Activated T-helper 17 cell treated with anti-CD3 and anti-CD28 coated beads, Interleukin-2, amount 50 U/mL, for 72 hours (primary cell): Measurements from ENCODE around the gene ARHGAP1. TPM values are rescaled to one million over a fixed set of nuclear protein-coding genes. Genes with fewer than 3 reads are reported as not detected.

Experiments
- ATAC-seq: fragments of 150-1000 bp; cut with Tn5 transposase; replicated peaks from 2 replicates; pipeline ENCODE4 v1.10.0; 2021; ENCODE audit warnings: mild to moderate bottlenecking, moderate library complexity
- H3K27ac Mint-ChIP-seq: one replicate; pipeline ENCODE4 v1.8.0; 2022; ENCODE audit warnings: mixed read lengths
- H3K27me3 Mint-ChIP-seq: one replicate; pipeline ENCODE4 v1.8.0; 2022; ENCODE audit warnings: mixed read lengths
- H3K36me3 Mint-ChIP-seq: one replicate; pipeline ENCODE4 v1.8.0; 2022; ENCODE audit warnings: low read depth, mild to moderate bottlenecking, mixed read lengths
- H3K4me1 Mint-ChIP-seq: one replicate; pipeline ENCODE4 v1.8.0; 2022; ENCODE audit warnings: mixed read lengths
- H3K4me3 Mint-ChIP-seq: one replicate; pipeline ENCODE4 v1.8.0; 2022; ENCODE audit warnings: mild to moderate bottlenecking, mixed read lengths
- H3K9me3 Mint-ChIP-seq: one replicate; pipeline ENCODE4 v1.8.0; 2022; ENCODE audit warnings: mixed read lengths
- total RNA-seq, 2 donors: library from RNA; stranded (reverse); gene quantifications; one replicate each; pipeline ENCODE4 v1.2.3, GENCODE V29; 2022

ARHGAP1 gene
- total RNA-seq, 2 donors from 2014 or later: 43.5 to 49.6 TPM

- Mint-ChIP-seq H3K27ac (no peak overlapping the region), H3K9me3 (no peaks in the 10 kb centered on the region), H3K4me1 (peaks cover 5% of the 10 kb centered on the region), H3K36me3 (peaks cover 81% of the 10 kb centered on the region), H3K4me3 (no peak overlapping the region), H3K27me3 (no peaks in the 10 kb centered on the region)
- no peak for ATAC-seq
These were observed 60.2 kb downstream of the ARHGAP1 start for GRCh38 chr11:46640036-46640788.

- Mint-ChIP-seq H3K9me3 (no peaks in the 10 kb centered on the region), H3K36me3 (peaks cover 74% of the 10 kb centered on the region), H3K27ac (peak overlapping the region; percentile 12), H3K27me3 (no peaks in the 10 kb centered on the region), H3K4me1 (peaks cover 5% of the 10 kb centered on the region), H3K4me3 (no peak overlapping the region)
- no peak for ATAC-seq
These were observed 61.1 kb downstream of the ARHGAP1 start for GRCh38 chr11:46639197-46639839.

- no peak for ATAC-seq
- no peak overlapping the region for H3K4me3 Mint-ChIP-seq
- H3K36me3 Mint-ChIP-seq: peaks cover 64% of the 10 kb centered on the region
- H3K27me3 Mint-ChIP-seq: no peaks in the 10 kb centered on the region
- no peak overlapping the region for H3K27ac Mint-ChIP-seq
- H3K4me1 Mint-ChIP-seq: peaks cover 5% of the 10 kb centered on the region
- H3K9me3 Mint-ChIP-seq: no peaks in the 10 kb centered on the region
These were observed 62.9 kb downstream of the ARHGAP1 start for GRCh38 chr11:46637546-46637945.

- no peak for ATAC-seq
- H3K27me3 Mint-ChIP-seq: no peaks in the 10 kb centered on the region
- peaks cover 5% of the 10 kb centered on the region for H3K4me1 Mint-ChIP-seq
- no peak overlapping the region for H3K27ac Mint-ChIP-seq
- no peaks in the 10 kb centered on the region for H3K9me3 Mint-ChIP-seq
- no peak overlapping the region for H3K4me3 Mint-ChIP-seq
- H3K36me3 Mint-ChIP-seq: peaks cover 73% of the 10 kb centered on the region
These were observed 64.8 kb downstream of the ARHGAP1 start for GRCh38 chr11:46635557-46636139.

- H3K36me3 Mint-ChIP-seq: peaks cover 72% of the 10 kb centered on the region
- no peaks in the 10 kb centered on the region for H3K4me1 Mint-ChIP-seq
- H3K4me3 Mint-ChIP-seq: no peak overlapping the region
- no peaks in the 10 kb centered on the region for H3K9me3 Mint-ChIP-seq
- H3K27ac Mint-ChIP-seq: no peak overlapping the region
- no peaks in the 10 kb centered on the region for H3K27me3 Mint-ChIP-seq
- no peak for ATAC-seq
These were observed 66.9 kb downstream of the ARHGAP1 start for GRCh38 chr11:46633291-46634217.

- Mint-ChIP-seq H3K27ac (no peak overlapping the region), H3K36me3 (peaks cover 67% of the 10 kb centered on the region), H3K27me3 (no peaks in the 10 kb centered on the region), H3K9me3 (no peaks in the 10 kb centered on the region), H3K4me3 (no peak overlapping the region), H3K4me1 (no peaks in the 10 kb centered on the region)
- no peak for ATAC-seq
These were observed 67.9 kb downstream of the ARHGAP1 start for GRCh38 chr11:46632502-46632901.

GRCh38 chr11:46631676-46632075 is 68.7 kb downstream of the ARHGAP1 start:
- H3K36me3 Mint-ChIP-seq: peaks cover 65% of the 10 kb centered on the region

GRCh38 chr11:46630237-46630636 is 70.2 kb downstream of the ARHGAP1 start:
- ATAC-seq: no peak
- Mint-ChIP-seq H3K27me3 (no peaks in the 10 kb centered on the region), H3K27ac (no peak overlapping the region), H3K4me1 (peaks cover 5% of the 10 kb centered on the region), H3K36me3 (peaks cover 65% of the 10 kb centered on the region), H3K4me3 (no peak overlapping the region), H3K9me3 (no peaks in the 10 kb centered on the region)

More at GRCh38 chr11:46631676-46632075, 68.7 kb downstream of the ARHGAP1 start:
- ATAC-seq: no peak
- no peak overlapping the region for H3K27ac Mint-ChIP-seq
- no peaks in the 10 kb centered on the region for H3K4me1 Mint-ChIP-seq
- H3K4me3 Mint-ChIP-seq: no peak overlapping the region
- no peaks in the 10 kb centered on the region for H3K9me3 Mint-ChIP-seq
- H3K27me3 Mint-ChIP-seq: no peaks in the 10 kb centered on the region

- no peaks in the 10 kb centered on the region for H3K27me3 Mint-ChIP-seq
- no peak overlapping the region for H3K4me3 Mint-ChIP-seq
- ATAC-seq: no peak
- H3K27ac Mint-ChIP-seq: no peak overlapping the region
- peaks cover 76% of the 10 kb centered on the region for H3K36me3 Mint-ChIP-seq
- no peaks in the 10 kb centered on the region for H3K9me3 Mint-ChIP-seq
- H3K4me1 Mint-ChIP-seq: peaks cover 5% of the 10 kb centered on the region
These were observed 71.5 kb downstream of the ARHGAP1 start for GRCh38 chr11:46628961-46629360.

Other genes starting within 250 kb of the ARHGAP1 start
- 10 to 100 TPM; 28.2 to 30.3 TPM for gene AMBRA1, start 106.6 kb downstream of the ARHGAP1 start, total RNA-seq
- gene HARBI1, start 83.4 kb downstream of the ARHGAP1 start, total RNA-seq: 1 to 10 TPM; 2.4 to 4.6 TPM
- gene ATG13, start 83.1 kb downstream of the ARHGAP1 start, total RNA-seq: 10 to 100 TPM; 59.1 to 62.1 TPM
- 10 to 100 TPM; 10.5 to 15.1 TPM for gene ZNF408, start 412 bp upstream of the ARHGAP1 start, total RNA-seq
- not detected for gene F2, start 18.6 kb upstream of the ARHGAP1 start, total RNA-seq
- 100 to 1,000 TPM; 104 to 140 TPM for gene CKAP5, start 145.7 kb upstream of the ARHGAP1 start, total RNA-seq
- gene LRP4, start 217.9 kb upstream of the ARHGAP1 start, total RNA-seq: under 1 TPM; 0.08 to 0.11 TPM
- gene CSTPP1, start 236.1 kb upstream of the ARHGAP1 start, total RNA-seq: 10 to 100 TPM; 15.2 to 19.4 TPM